ENCODE results near the gene SLC2A6.

The SLC2A6 gene

DNA sequence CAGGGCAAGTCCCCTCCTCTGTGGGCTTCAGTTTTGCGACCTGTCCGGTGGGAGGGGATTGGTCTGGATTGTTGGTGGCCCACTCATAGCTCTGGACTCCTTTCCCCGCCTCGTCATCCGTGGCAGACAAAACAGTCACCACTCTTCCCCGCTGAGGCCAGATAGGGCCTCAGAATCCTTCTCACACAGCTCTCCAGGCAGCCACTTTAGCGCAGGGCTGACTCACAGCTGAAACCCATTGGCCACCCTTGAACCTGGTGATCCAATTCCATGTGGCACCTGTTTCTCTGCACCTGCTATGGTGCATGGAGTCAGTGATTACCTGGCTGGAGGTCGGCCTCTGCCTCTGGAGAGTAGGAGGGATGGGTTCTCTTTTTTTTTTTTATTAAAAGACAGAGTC is 34.9 kb downstream of the SLC2A6 start:
- TF ChIP-seq ZNF274 (IDR thresholded peaks at IDR 0.05; ENCODE audit: low read depth, low read length) = no peak

DNA sequence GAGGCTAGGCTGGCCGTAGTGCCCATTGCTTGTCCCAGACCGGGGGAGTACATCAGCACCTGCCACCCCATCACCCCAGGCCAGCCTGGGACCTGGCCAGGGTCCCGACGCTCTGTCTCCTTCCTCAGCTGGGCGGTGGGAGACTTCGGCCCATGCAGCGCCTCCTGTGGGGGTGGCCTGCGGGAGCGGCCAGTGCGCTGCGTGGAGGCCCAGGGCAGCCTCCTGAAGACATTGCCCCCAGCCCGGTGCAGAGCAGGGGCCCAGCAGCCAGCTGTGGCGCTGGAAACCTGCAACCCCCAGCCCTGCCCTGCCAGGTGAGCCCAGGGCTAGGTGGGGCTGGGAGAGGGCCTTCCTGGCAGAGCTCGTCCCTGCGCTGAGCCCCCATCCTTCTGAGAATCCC is 35.7 kb downstream of the SLC2A6 start:
- TF ChIP-seq ZNF274 (IDR thresholded peaks at IDR 0.05; ENCODE audit: low read depth, low read length) = no peak
- H3K4me3 ChIP-seq (ENCODE audit: low read length) = no peak overlapping the region

More for the DNA sequence above, 34.9 kb downstream of the SLC2A6 start:
- no peak overlapping the region for H3K4me3 ChIP-seq (ENCODE audit: low read length)

DNA sequence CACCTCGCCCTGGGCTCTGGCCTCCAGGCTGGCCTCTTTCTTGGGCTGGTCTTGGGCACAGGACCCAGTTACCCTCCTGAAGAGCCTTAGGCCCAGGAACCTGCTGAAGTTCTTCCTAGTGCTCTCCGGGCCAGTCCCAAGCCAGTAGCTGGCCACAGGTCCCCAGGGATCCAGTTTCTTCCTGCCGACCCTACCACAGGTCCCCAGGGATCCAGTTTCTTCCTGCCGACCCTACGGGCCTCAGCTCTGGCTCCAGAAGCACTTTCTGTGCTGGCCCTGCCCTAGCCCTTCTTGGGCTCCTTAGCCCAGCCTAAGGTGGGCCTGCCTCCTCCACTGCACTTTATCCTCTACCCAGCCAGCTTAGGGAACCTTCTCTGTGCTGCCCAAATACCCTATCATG is 37.3 kb downstream of the SLC2A6 start:
- no peak overlapping the region for H3K4me3 ChIP-seq (ENCODE audit: low read length)
- TF ChIP-seq ZNF274 (IDR thresholded peaks at IDR 0.05; ENCODE audit: low read depth, low read length) = no peak

DNA sequence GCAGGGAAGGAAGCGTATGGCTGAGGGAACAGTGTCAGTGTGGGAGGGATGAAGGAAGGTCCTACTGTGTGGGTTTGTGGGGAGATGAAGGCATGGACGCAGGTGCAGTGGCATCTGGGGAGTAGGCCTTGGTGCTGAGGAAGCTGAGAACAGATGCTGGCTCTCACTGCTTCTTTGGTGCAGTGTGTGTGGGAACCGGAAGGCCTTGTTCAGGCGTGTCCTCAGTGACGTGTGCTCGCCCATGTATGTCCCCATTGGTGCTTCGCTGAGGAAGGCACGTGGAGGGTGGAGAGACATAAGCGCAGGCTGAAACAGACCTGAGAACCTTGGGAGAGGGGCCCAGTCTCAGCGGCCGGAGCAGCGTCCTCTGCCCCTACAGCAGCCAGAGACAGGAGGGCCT is 38.0 kb downstream of the SLC2A6 start:
- no peak overlapping the region for H3K4me3 ChIP-seq (ENCODE audit: low read length)
- no peak for TF ChIP-seq ZNF274 (IDR thresholded peaks at IDR 0.05; ENCODE audit: low read depth, low read length)

DNA sequence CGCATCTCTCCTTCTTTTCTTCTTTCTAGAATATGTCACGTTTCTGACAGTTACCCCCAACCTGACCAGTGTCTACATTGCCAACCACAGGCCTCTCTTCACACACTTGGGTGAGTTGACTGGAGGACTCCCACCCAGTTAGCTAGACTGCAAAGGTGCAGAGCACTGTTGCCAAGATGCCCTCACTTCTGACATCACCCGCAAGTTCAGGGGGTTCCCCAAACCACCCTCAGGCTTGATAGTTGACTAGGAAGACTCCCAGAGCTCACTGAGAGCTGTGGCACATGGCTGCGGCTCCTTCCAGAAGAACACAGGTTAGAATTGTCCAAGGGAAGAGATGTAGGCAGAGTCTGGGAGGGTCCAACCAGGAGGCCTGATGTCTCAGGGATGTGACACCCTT is 39.6 kb downstream of the SLC2A6 start:
- H3K4me3 ChIP-seq (ENCODE audit: low read length) = no peak overlapping the region
- TF ChIP-seq ZNF274 (IDR thresholded peaks at IDR 0.05; ENCODE audit: low read depth, low read length) = no peak

DNA sequence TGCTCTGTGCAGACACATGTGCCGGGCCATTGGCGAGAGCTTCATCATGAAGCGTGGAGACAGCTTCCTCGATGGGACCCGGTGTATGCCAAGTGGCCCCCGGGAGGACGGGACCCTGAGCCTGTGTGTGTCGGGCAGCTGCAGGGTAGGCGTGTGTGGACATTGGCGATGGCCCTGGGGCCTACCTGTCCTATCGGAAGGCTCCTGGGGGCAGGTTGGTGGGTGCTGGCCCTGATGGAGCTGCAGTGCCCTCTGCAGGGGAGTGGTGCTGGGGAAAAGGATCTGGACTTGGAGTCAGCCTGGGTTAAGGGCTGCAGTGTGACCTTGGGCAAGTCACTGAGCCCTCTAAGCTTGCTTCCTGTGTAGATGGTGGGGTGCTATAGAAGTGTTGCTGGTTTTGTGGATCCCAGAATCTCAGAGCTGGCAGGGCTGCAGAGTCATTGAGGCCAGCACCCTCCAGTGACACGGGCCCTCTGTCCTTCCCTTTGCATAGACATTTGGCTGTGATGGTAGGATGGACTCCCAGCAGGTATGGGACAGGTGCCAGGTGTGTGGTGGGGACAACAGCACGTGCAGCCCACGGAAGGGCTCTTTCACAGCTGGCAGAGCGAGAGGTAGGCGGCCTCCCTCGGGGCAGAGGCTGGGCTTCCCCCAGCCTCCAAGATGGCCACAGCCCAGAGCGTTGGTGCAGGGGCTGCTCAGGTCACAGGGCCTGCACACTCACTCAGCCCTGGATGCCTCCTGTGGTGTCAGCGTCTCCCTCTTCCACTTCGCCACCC is 41.0 kb downstream of the SLC2A6 start:
- TF ChIP-seq ZNF274 (IDR thresholded peaks at IDR 0.05; ENCODE audit: low read depth, low read length) = no peak
- no peak overlapping the region for H3K4me3 ChIP-seq (ENCODE audit: low read length)

DNA sequence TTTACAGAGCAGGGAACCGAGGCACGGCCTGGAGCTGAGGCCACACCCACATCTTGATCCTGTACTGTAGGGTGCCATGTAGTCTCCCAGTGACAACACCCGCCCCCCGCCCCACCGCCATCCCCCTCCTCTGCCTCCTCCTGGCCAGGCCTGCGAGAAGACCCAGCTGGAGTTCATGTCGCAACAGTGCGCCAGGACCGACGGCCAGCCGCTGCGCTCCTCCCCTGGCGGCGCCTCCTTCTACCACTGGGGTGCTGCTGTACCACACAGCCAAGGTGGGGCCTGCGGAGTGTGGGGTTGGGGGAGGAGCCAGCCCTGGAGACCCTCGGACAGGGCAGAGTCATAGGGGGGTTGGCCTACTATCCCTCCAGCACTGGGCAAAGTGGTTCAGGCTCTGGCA is 42.2 kb downstream of the SLC2A6 start:
- TF ChIP-seq ZNF274 (IDR thresholded peaks at IDR 0.05; ENCODE audit: low read depth, low read length) = no peak
- H3K4me3 ChIP-seq (ENCODE audit: low read length) = no peak overlapping the region

DNA sequence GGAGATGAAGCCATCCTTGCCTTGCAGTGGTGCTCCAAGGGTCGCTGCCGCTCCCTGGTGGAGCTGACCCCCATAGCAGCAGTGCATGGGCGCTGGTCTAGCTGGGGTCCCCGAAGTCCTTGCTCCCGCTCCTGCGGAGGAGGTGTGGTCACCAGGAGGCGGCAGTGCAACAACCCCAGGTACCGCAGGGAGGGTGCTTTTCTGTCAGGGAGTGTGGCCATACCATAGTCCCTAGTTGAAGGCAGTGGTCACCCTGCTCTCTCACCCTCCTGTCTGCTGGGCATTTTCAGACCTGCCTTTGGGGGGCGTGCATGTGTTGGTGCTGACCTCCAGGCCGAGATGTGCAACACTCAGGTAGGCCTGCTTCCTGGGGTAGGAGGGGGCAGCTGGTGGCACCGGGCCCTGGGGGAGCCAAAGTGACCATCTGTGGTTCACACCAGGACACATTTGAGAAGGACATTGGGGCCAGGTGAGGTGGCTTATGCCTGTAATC is 45.5 kb downstream of the SLC2A6 start:
- no peak for TF ChIP-seq ZNF274 (IDR thresholded peaks at IDR 0.05; ENCODE audit: low read depth, low read length)
- no peak overlapping the region for H3K4me3 ChIP-seq (ENCODE audit: low read length)

DNA sequence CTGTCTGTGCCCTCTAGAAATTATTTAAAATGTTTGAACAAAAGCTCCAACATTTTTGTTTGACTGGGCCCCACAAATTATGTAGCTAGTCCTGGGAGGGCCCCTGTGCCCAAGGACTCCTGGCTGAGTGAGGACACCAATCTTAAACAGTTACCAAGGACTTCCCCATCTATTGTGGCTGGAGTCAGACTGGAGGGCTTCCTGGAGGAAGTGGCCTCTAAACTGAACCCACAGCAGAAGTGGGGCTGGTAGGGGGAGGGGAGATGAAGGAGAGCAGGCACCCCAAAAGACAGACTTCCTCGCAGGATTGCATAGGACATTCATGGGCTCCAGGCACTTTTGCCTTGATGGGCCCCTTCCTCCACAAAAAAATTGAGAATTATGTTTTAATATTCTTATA is 48.7 kb downstream of the SLC2A6 start:
- TF ChIP-seq ZNF274 (IDR thresholded peaks at IDR 0.05; ENCODE audit: low read depth, low read length) = no peak
- no peak overlapping the region for H3K4me3 ChIP-seq (ENCODE audit: low read length)

DNA sequence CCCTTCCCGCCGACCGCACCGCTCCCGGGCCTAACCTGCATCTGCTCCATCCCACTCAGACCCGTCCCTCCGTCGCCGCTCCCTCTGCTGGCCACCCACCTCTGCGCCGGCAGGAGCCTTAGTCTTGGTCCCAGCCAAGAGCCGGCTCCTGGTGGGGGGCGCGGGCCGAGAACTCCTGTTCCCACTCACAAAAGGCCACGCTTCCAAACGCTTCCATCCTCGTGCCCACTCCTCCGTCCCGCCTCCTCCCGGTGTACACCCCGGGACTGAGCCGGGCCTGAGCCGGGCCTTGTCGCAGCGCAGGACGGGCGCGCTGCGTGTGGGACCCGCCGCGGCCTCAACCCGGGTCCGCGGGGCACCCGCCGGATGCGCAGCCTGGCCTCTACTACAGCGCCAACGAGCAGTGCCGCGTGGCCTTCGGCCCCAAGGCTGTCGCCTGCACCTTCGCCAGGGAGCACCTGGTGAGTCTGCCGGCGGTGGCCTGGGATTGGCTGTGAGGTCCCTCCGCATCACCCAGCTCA is 49.2 kb downstream of the SLC2A6 start:
- H3K4me3 ChIP-seq (ENCODE audit: low read length) = no peak overlapping the region

DNA sequence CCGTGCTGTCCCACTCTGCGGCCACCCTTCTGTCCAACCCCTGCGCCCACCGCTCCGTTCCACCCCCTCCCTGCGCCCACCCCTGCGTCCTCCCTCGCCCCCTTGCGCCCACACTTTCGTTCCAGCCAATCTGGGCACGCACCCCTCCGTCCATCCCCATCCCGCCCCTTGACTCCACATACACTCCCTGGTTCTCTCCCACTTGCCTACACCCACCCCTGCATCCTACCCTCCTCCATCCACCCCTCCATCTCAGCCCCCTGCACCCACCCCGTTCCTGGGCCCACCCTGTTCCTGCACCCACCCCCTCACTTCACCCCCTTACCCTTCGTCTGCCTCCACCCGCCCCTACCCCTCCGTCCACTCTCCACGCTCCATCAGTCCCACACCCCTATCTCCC is 49.7 kb downstream of the SLC2A6 start:
- H3K4me3 ChIP-seq (ENCODE audit: low read length) = no peak overlapping the region
- TF ChIP-seq ZNF274 (IDR thresholded peaks at IDR 0.05; ENCODE audit: low read depth, low read length) = no peak

More for the DNA sequence above, 49.2 kb downstream of the SLC2A6 start:
- TF ChIP-seq ZNF274 (IDR thresholded peaks at IDR 0.05; ENCODE audit: low read depth, low read length) = no peak

DNA sequence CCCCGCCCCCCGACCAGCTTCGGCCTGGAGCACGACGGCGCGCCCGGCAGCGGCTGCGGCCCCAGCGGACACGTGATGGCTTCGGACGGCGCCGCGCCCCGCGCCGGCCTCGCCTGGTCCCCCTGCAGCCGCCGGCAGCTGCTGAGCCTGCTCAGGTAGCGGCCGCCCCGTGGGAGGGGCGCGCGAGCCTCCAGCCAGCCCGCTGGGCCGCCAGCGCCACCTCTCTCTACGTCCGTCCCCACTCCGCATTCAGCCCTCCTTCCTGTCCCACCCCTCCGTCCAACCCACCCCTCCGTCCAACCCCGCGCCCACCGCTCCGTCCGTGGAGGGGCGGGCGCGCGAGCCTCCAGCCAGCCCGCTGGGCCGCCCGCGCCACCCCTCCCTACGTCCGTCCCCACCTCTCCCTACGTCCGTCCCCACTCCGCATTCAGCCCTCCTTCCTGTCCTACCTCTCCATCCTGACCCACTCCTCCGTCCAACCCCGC is 50.2 kb downstream of the SLC2A6 start:
- no peak for TF ChIP-seq ZNF274 (IDR thresholded peaks at IDR 0.05; ENCODE audit: low read depth, low read length)
- H3K4me3 ChIP-seq (ENCODE audit: low read length) = no peak overlapping the region

DNA sequence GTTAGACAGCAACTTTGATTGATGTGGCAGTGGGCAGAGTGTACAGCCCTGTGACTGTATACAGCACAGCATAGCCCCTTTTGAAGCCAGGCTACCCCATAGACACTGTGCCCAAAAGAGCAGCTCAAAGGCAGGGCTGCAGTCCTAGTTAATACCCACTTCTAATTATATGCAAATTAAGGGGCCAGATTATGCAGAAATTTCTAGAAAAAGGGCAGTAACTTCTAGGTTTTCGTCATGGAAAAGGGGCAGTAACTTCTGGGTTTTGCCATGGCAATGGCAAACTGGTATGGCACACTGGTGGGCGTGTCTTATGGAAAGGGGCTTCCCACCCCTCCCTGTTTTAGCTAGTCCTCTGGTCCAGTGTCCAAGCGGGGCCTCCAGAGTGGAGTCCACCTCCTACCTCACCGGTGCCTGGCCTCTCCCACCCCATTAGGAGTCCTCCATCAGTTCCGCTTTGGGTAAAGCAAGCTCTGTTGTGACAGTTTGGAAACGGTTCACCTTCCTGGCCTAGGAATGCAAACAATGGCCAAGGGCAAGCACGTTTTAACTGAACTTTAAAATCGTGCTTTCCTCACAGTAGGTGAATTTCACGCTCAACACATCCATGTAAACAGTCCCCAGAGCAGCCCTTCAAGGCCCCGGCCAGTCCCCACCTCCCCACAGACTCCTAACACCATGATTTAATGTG is 51.1 kb downstream of the SLC2A6 start:
- no peak overlapping the region for H3K4me3 ChIP-seq (ENCODE audit: low read length)
- TF ChIP-seq ZNF274 (IDR thresholded peaks at IDR 0.05; ENCODE audit: low read depth, low read length) = no peak

DNA sequence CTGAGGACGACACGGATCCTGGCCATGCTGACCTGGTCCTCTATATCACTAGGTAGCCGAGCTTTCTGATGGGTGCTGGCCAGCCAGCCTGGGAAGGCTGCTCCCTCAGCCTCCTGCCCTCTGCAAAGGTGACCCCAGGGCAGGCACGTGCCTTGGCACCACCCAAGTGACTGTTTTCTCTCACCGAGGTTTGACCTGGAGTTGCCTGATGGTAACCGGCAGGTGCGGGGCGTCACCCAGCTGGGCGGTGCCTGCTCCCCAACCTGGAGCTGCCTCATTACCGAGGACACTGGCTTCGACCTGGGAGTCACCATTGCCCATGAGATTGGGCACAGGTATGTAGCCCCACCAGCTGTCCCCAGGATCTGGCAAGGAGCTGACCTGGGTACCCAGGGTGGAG is 52.9 kb downstream of the SLC2A6 start:
- TF ChIP-seq ZNF274 (IDR thresholded peaks at IDR 0.05; ENCODE audit: low read depth, low read length) = no peak
- no peak overlapping the region for H3K4me3 ChIP-seq (ENCODE audit: low read length)
